ENCODE results near the gene TSHZ3. TPM values are rescaled to one million over a fixed set of nuclear protein-coding genes. Genes with fewer than 3 reads are reported as not detected.

TSHZ3 gene
- total and polyA plus RNA-seq, 12 donors, result 2.6 to 9.3 (median 7.8) TPM

DNA sequence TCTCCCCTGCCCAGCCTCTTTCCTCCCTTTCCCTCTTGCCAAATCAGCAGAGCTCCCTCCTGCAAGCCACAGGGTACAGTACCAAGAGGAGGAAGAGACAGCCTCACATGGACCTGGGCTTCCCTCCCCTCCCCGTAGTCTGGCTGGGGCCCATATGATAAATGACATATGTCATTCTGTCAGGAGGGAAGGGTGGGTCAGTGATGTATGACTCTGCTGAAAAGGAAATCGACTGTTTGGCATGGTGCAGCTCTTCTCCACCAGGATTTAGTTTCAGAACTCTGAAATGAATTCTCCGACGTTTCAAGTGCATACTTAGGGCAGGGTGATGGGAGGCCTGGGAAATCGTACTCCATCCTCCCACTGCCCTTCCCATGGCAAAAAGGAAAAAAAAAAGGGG is 9.8 kb downstream of the TSHZ3 start:
- 42 to 70% (median 50%) methylated on average over 4 to 5 of the region's 5 CpGs for WGBS, 4 donors
- H3K4me3 ChIP-seq, result no peak overlapping the region
- no peak for TF ChIP-seq POLR2A (IDR thresholded peaks at IDR 0.05)
- TF ChIP-seq, protein P1, sequence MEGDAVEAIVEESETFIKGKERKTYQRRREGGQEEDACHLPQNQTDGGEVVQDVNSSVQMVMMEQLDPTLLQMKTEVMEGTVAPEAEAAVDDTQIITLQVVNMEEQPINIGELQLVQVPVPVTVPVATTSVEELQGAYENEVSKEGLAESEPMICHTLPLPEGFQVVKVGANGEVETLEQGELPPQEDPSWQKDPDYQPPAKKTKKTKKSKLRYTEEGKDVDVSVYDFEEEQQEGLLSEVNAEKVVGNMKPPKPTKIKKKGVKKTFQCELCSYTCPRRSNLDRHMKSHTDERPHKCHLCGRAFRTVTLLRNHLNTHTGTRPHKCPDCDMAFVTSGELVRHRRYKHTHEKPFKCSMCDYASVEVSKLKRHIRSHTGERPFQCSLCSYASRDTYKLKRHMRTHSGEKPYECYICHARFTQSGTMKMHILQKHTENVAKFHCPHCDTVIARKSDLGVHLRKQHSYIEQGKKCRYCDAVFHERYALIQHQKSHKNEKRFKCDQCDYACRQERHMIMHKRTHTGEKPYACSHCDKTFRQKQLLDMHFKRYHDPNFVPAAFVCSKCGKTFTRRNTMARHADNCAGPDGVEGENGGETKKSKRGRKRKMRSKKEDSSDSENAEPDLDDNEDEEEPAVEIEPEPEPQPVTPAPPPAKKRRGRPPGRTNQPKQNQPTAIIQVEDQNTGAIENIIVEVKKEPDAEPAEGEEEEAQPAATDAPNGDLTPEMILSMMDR (IDR thresholded peaks at IDR 0.05), result no peak
- peak in 1 of 7 donors; percentile 16 for DNase-seq
- H3K9me3 ChIP-seq (replicated peaks in 1 of 3), result no peaks in the 10 kb centered on the region
- intact Hi-C loops (cut with DNase I), result no loop called here
- H3K4me1 ChIP-seq (replicated peaks in 1 of 2), result peaks cover 0 to 25% of the 10 kb centered on the region in 2 donors
- H3K36me3 ChIP-seq (replicated peaks in 1 of 2), result peaks cover 0 to 3% of the 10 kb centered on the region in 2 donors
- no peaks in the 10 kb centered on the region for H3K27me3 ChIP-seq
- H3K27ac ChIP-seq, result peak overlapping the region in 2 of 5 donors; percentile 54 to 59

GRCh38 chr19:31338069-31338776 is 11.0 kb downstream of the TSHZ3 start:
- DNase-seq, result peak in 6 of 7 donors; percentile 34 to 84 (median 48)
- H3K4me1 ChIP-seq (replicated peaks in 1 of 2), result peaks cover 0 to 25% of the 10 kb centered on the region in 2 donors
- peaks cover 0 to 3% of the 10 kb centered on the region in 2 donors for H3K36me3 ChIP-seq (replicated peaks in 1 of 2)
- no peak for TF ChIP-seq POLR2A (IDR thresholded peaks at IDR 0.05)
- TF ChIP-seq, protein P1 (IDR thresholded peaks at IDR 0.05), result peak; percentile 5 to 50 (median 34)
- H3K27me3 ChIP-seq, result no peaks in the 10 kb centered on the region
- peak overlapping the region in 2 of 5 donors; percentile 54 to 61 for H3K27ac ChIP-seq
- intact Hi-C loops (cut with DNase I), result no loop called here
- no peaks in the 10 kb centered on the region for H3K9me3 ChIP-seq (replicated peaks in 1 of 3)
- no peak overlapping the region for H3K4me3 ChIP-seq
- WGBS, 4 donors, result 44 to 63% (median 58%) methylated on average over 10 of the region's 10 CpGs

GRCh38 chr19:31337008-31337914 is 12.0 kb downstream of the TSHZ3 start:
- DNase-seq, result peak in 1 of 7 donors; percentile 2
- no peak overlapping the region for H3K27ac ChIP-seq
- intact Hi-C loops (cut with DNase I), result no loop called here

More at GRCh38 chr19:31337008-31337914, 12.0 kb downstream of the TSHZ3 start:
- H3K4me1 ChIP-seq (replicated peaks in 1 of 2), result peaks cover 0 to 25% of the 10 kb centered on the region in 2 donors
- no peaks in the 10 kb centered on the region for H3K9me3 ChIP-seq (replicated peaks in 1 of 3)
- no peaks in the 10 kb centered on the region for H3K27me3 ChIP-seq
- no peak for TF ChIP-seq POLR2A (IDR thresholded peaks at IDR 0.05)
- TF ChIP-seq, protein P1 (IDR thresholded peaks at IDR 0.05), result no peak
- no peak overlapping the region for H3K4me3 ChIP-seq
- WGBS, 4 donors, result 78 to 90% (median 84%) methylated on average over 7 of the region's 7 CpGs
- peaks cover 0 to 3% of the 10 kb centered on the region in 2 donors for H3K36me3 ChIP-seq (replicated peaks in 1 of 2)
